Fibroblast of villous mesenchyme (primary cell): ENCODE measurements around the gene AGT. TPM values are rescaled to one million over a fixed set of nuclear protein-coding genes. Genes with fewer than 3 reads are reported as not detected.

Source experiments
- DNase-seq: peaks from one replicate; pipeline ENCODE4 v3.0.0-alpha.2; 2010; ENCODE audit warnings: low read depth
- H3K4me3 ChIP-seq: 2 replicates; pipeline ENCODE4 v1.5.1; 2011; ENCODE audit warnings: low read depth, mild to moderate bottlenecking, low read length
- CTCF ChIP-seq: IDR thresholded peaks from 2 replicates; pipeline ENCODE4 v1.5.1; 2012; ENCODE audit warnings: low read depth, mild to moderate bottlenecking, low read length; ENCODE audit not compliant: insufficient read depth
- total RNA-seq: library from RNA; depleted of rRNA; stranded (reverse); fragments of >200 nt; gene quantifications from 2 replicates; pipeline ENCODE4 v1.2.3, GENCODE V29; 2012

AGT gene
- total RNA-seq, 1 donor, result not detected

DNA sequence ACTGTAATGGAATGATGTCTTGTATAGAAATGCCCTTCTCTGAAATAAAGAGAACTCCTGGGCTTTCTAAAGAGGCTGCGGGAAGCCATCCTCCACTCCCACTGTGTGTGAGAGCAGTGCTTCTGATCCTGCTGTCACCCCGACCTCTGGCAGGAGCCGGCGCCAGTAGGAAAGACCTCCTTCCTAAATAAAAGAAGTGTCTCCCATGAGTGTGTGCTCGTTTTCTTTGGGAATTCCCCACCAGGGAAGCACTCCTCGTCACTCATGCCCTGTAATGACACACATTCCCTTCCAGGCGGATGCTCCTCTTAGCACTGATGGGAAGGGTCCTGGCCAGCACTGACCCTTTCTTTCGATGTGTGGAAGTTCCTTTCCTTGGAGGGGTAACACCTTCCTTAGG is 20.1 kb downstream of the AGT start:
- DNase-seq, result no peak
- H3K4me3 ChIP-seq, result no peak overlapping the region
- no peak for TF ChIP-seq CTCF

- no peak overlapping the region for H3K4me3 ChIP-seq
- DNase-seq, result no peak
These were observed 20.7 kb downstream of the AGT start for GRCh38 chr1:230693221-230693620.

DNA sequence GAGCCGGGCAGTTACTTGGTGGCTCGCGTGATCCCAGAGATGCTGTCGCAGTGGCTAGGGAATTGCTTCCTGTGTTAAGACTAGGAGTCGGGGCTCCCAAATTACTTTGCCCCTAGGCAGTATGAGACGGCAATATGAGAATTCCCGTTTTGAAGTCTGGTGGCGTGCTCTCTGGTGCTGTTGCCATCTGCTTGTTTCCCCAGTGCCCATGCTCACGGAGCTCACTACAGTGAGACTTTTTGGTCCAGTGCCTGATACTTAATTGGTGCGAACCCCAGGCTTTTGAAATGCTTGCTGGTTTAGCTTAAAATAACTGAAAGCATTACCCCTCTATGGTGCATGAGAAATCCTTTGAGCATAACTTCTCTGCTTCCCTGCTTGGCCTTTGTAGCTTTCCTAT is 22.3 kb downstream of the AGT start:
- no peak for TF ChIP-seq CTCF
- no peak for DNase-seq
- no peak overlapping the region for H3K4me3 ChIP-seq

More at GRCh38 chr1:230693221-230693620, 20.7 kb downstream of the AGT start:
- no peak for TF ChIP-seq CTCF

- no peak for TF ChIP-seq CTCF
- no peak overlapping the region for H3K4me3 ChIP-seq
- DNase-seq, result no peak
These were observed 23.8 kb downstream of the AGT start for GRCh38 chr1:230690101-230690500.

DNA sequence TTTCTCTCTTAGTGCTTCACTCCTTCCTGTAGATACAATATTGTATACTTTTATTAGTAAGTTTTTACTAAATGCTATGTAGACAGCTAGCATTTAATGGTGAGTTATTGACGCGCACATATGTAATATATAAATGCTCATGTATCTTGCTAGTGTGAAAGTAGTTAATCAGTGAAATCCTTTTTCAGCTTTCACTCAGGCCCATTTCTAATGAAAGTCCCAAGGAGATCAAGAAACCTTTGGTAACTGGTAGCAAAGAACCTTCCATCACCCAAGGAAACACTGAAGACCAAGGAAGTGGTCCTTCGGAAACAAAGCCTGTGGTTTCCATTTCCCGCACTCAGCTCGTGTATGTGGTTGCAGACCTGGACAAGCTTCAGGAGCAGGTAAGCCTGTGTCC is 27.2 kb downstream of the AGT start:
- no peak overlapping the region for H3K4me3 ChIP-seq
- DNase-seq, result no peak
- TF ChIP-seq CTCF, result no peak

- no peak for DNase-seq
- no peak for TF ChIP-seq CTCF
- H3K4me3 ChIP-seq, result no peak overlapping the region
These were observed 28.9 kb downstream of the AGT start for GRCh38 chr1:230684998-230685397.

DNA sequence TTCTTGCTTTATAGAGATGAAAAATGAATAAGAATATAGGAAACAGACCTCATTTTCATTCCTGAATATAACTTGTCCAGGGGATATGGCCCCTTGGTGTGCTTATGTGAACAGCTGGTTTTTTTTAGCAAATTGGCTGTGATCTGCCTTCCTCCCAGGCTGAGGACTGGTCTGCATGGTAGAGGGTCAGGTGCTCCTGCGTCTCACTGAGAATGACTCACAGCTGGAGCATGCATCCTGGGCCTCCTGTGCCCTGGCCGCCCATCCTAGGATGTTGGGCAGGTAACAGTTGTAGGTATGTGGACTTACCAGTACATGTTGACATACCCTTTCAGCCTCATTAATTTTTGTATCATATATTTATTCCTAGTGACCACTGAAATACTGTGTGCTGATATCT is 29.8 kb downstream of the AGT start:
- DNase-seq, result no peak
- TF ChIP-seq CTCF, result no peak
- H3K4me3 ChIP-seq, result no peak overlapping the region
